Lower leg skin (tissue), 3 donors: ENCODE results near the gene ITIH4.

Experiments used
- CTCF ChIP-seq, 3 donors: fragments of 450-650 bp; IDR thresholded peaks; one replicate each; pipeline ENCODE4 v1.5.1; 2016; ENCODE audit warnings: antibody characterized with exemption in 3 of 3, mild to moderate bottlenecking in 3 of 3, moderate library complexity in 2 of 3
- POLR2A ChIP-seq, 2 donors: fragments of 450-650 bp; IDR thresholded peaks; one replicate each; pipeline ENCODE4 v1.6.1; 2016 to 2017; ENCODE audit warnings: antibody characterized with exemption in 2 of 2, mild to moderate bottlenecking in 1 of 2, moderate library complexity in 1 of 2

GRCh38 chr3:52838561-52839267 is 8.2 kb upstream of the ITIH4 start:
- no peak for TF ChIP-seq CTCF (IDR thresholded peaks at IDR 0.05)
- no peak for TF ChIP-seq POLR2A (IDR thresholded peaks at IDR 0.05)
